PC-3 (cell line): ENCODE results near the gene COA6.

Experiments
- CTCF ChIP-seq: fragments of 300-600 bp; sonication (generic); conservative IDR thresholded peaks from 2 replicates; pipeline ENCODE4 v1.5.1; 2017; ENCODE audit warnings: antibody characterized with exemption, low read depth, mild to moderate bottlenecking, low read length
- EZH2 ChIP-seq: fragments of 300-600 bp; sonication (generic); IDR thresholded peaks from one replicate; pipeline ENCODE4 v1.6.1; 2017; ENCODE audit warnings: antibody characterized with exemption, mild to moderate bottlenecking, low read length; ENCODE audit not compliant: unreplicated experiment

GRCh38 chr1:234401658-234402057, 28.4 kb downstream of the COA6 start:
- TF ChIP-seq CTCF (no peak), EZH2 (no peak)
